Pancreas (tissue), 10 donors: ENCODE results near the gene PLSCR1. TPM values are rescaled to one million over a fixed set of nuclear protein-coding genes. Genes with fewer than 3 reads are reported as not detected.

Experiments
- ATAC-seq, 4 donors: fragments of 200-7000 bp; cut with Tn5 transposase; one replicate each; pipeline versions ENCODE4 v1.8.0 to v1.9.1; 2020; ENCODE audit warnings: mild to moderate bottlenecking in 4 of 4, moderate library complexity in 4 of 4
- DNase-seq, 6 donors: peaks; one replicate each; pipeline ENCODE4 v3.0.0-alpha.2; 2020
- FAIRE-seq: peaks from 2 replicates; lab custom pipeline; 2012; peaks lifted over from hg19 to GRCh38; lab: Jason Lieb, UNC
- H3K27ac ChIP-seq, 4 donors: fragments of 200-600 bp; sonication (generic); 1 replicate in 3 of 4; 2 replicates in 1 of 4; pipeline versions ENCODE4 v1.5.0 to v1.8.0; 2020
- H3K27me3 ChIP-seq, 4 donors: fragments of 200-600 bp; one replicate each; pipeline ENCODE4 v1.8.0; 2021
- H3K36me3 ChIP-seq, 3 donors: fragments of 200-600 bp; sonication (generic) in 1 of 3; one replicate each; pipeline versions ENCODE4 v1.5.0 to v1.8.0; 2020 to 2021
- H3K4me1 ChIP-seq, 3 donors: fragments of 200-600 bp; one replicate each; pipeline ENCODE4 v1.8.0; 2021
- H3K4me3 ChIP-seq, 4 donors: fragments of 200-600 bp; sonication (generic) in 2 of 4; one replicate each; pipeline versions ENCODE4 v1.5.0 to v1.8.0; 2020 to 2021
- H3K9me3 ChIP-seq, 4 donors: fragments of 200-600 bp; one replicate each; pipeline ENCODE4 v1.8.0; 2021
- WGBS, 2 donors: extraction: QIAGEN DNeasy Blood & Tissue Kit; methylation state at CpG; one replicate each; pipeline ENCODE4 v1.1.7; 2013; 5-methylcytosine and 5-hydroxymethylcytosine counted together
- intact Hi-C, 3 donors: fragments of 100-400 bp; cut with DNase I; formaldehyde crosslinking; loops; one replicate each; pipeline versions ENCODE4 v1.11.1 to v1.14.2; 2022
- polyA plus RNA-seq, 2 donors: library from polyadenylated mRNA; stranded (reverse); fragments of 200-250 nt; gene quantifications; one replicate each; pipeline ENCODE4 v1.2.3, GENCODE V29; 2013
- total RNA-seq, 6 donors: library from RNA; stranded (reverse); fragmentation: NEBNext Ultra II Directional in 4 of 6; extraction: Animal tissue kit (Norgen Biotek cat#: 25700) in 4 of 6; gene quantifications; one replicate each; pipeline versions ENCODE4 v1.2.1 to v1.2.4, GENCODE V29; 2021 to 2023
- TF ChIP-seq, protein P1 (sequence below), 4 donors: fragments of 200-600 bp; sonication (generic) in 3 of 4; IDR thresholded peaks; one replicate each; pipeline versions ENCODE4 v1.5.0 to v1.8.0; 2021; ENCODE audit warnings: antibody characterized with exemption in 4 of 4
- donor health status: healthy with polysubstance abuse.
- donor health status: DM: no; HTN: no; CAD: no; lungs with moderate emphysema.
- donor health status: DM: no; HTN: no; CAD: no.
- donor health status: control.
- donor health status: control.
- donor health status: Bipolar disorder and iron deficiency.
- donor health status: DM: yes; HTN: yes; CAD: no.
- donor health status: DM: no; HTN: no; CAD: no.
- donor health status: DM: no; HTN: no; CAD: no.
- donor health status: DM: yes; HTN: yes; CAD: no.

Gene PLSCR1, protein sequence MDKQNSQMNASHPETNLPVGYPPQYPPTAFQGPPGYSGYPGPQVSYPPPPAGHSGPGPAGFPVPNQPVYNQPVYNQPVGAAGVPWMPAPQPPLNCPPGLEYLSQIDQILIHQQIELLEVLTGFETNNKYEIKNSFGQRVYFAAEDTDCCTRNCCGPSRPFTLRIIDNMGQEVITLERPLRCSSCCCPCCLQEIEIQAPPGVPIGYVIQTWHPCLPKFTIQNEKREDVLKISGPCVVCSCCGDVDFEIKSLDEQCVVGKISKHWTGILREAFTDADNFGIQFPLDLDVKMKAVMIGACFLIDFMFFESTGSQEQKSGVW
- total RNA-seq (100 to 1,000 TPM in 1 of 6 donors, 10 to 100 TPM in 5; 35.0 to 117 (median 40.7) TPM), polyA plus RNA-seq (10 to 100 TPM; 23.8 to 46.8 TPM)

DNA sequence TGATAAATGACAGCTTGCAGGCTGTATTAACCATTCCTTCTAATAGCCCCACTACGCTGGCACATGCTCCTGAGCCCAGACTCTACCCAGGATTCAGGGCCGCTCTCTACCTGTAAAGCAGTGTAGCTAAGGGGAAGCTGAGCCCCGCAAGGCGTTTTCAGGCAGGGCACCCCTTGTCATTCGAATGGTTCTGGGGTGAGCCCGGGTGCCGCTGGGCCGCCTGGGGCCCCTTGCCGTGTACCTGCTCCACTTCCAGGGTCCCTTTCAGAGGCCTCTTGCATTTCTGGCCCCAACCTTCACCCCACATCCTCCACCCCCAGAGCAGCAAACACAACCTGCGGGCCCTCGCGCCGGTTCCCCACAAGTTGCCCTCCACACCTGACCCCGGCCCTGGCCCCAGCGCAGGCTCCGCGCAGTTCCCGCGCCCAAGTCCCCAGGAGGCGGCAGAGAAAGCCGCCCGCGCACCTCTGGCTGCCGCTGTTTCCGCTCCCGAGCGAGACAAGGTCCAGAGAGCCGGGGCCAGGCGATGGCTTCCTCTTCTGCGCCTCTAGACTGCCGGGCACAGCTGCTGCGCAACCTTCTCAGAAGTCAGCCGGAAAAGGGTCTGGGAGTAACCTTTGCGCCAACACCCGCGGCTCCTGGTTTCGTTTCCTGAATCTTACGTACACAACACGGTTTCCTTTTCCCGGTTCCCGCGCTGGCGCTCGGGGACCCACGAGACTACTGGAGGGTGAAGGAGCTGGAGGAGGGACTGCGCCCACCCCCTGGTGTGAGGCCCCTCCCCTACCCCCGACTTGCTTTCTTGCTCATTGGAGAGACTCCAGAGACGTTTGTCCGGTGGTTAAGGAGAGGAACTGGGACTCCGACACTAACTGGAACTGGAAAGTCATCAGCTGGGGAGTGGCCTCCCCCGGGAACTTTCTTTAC, at the start of gene PLSCR1:
PLSCR1 (minus strand) TSS at position 606 of the 927 bp plus-strand sequence. CDS start 8,055 bp downstream, outside the sequence.
- 0 to 1% methylated on average over 51 of the region's 51 CpGs for WGBS, 2 donors
- intact Hi-C loops = no loop called here
- FAIRE-seq = no peak

DNA sequence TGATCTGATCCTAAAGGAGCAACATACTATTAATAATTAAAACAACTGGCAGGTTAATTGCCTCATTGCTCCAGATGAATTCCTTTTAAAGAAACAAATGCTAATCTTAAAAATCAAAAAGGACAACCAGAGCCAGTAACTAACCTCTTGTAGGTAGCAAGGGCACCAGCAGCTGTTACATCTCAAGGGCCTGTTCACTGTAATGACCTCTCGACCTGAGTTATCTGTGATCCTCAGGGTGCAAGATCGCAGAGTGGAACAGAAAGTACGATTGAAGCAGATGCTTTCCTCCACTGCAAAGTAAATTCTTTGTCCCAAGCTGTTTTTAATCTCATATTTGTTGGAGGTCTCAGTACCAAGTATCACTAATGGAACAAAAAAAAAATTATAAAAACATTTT, 49.4 kb upstream of the PLSCR1 start:
- FAIRE-seq = no peak
- DNase-seq = no peak
- TF ChIP-seq, protein P1, sequence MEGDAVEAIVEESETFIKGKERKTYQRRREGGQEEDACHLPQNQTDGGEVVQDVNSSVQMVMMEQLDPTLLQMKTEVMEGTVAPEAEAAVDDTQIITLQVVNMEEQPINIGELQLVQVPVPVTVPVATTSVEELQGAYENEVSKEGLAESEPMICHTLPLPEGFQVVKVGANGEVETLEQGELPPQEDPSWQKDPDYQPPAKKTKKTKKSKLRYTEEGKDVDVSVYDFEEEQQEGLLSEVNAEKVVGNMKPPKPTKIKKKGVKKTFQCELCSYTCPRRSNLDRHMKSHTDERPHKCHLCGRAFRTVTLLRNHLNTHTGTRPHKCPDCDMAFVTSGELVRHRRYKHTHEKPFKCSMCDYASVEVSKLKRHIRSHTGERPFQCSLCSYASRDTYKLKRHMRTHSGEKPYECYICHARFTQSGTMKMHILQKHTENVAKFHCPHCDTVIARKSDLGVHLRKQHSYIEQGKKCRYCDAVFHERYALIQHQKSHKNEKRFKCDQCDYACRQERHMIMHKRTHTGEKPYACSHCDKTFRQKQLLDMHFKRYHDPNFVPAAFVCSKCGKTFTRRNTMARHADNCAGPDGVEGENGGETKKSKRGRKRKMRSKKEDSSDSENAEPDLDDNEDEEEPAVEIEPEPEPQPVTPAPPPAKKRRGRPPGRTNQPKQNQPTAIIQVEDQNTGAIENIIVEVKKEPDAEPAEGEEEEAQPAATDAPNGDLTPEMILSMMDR (IDR thresholded peaks at IDR 0.05) = no peak
- H3K27me3 ChIP-seq = no peaks in the 10 kb centered on the region
- H3K27ac ChIP-seq = no peak overlapping the region
- no peaks in the 10 kb centered on the region for H3K9me3 ChIP-seq
- intact Hi-C loops = no loop called here
- no peak overlapping the region for H3K4me3 ChIP-seq
- ATAC-seq = no peak
- no peaks in the 10 kb centered on the region for H3K4me1 ChIP-seq
- H3K36me3 ChIP-seq = no peaks in the 10 kb centered on the region
- 72 to 75% methylated on average over 3 of the region's 3 CpGs for WGBS, 2 donors

More for the DNA sequence above, at the start of gene PLSCR1:
- Histone ChIP-seq H3K27ac (peak within 1 kb of the TSS; percentile 90 to 98 (median 94)), H3K4me3 (peak within 1 kb of the TSS; percentile 58 to 78 (median 69)), H3K27me3 (no peaks in the 10 kb centered on the region), H3K36me3 (no peaks in the 10 kb centered on the region), H3K4me1 (peaks cover 0 to 23% (median 22%) of the 10 kb centered on the region in 3 donors), H3K9me3 (no peaks in the 10 kb centered on the region)
- DNase-seq (peak; percentile 87 to 95 (median 90)), ATAC-seq (peak; percentile 83 to 92 (median 88))
- TF ChIP-seq, protein P1 (IDR thresholded peaks at IDR 0.05) = no peak

DNA sequence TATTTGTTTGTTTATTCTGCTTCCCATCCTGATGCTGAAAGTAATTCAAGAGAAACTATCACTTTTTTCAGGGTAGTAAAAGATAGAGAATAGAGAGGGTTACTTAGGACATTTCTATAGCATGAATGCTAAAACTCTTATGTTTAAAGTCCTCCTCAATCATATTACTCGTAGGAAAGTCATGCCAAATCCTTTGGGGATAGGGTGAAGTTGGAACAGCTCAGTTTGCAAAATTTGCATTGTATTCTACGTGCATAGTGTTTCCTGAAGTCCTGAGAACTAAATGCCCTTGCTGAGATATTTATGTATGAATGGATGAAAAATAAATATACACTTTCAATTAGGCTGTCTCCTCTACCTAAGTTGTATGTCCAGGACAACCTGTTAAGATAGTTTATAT, 46.1 kb upstream of the PLSCR1 start:
- DNase-seq = no peak
- intact Hi-C loops = no loop called here
- WGBS, 2 donors = 53 to 54% methylated on average over 2 of the region's 2 CpGs
- Histone ChIP-seq H3K4me1 (no peaks in the 10 kb centered on the region), H3K4me3 (no peak overlapping the region), H3K27me3 (no peaks in the 10 kb centered on the region), H3K36me3 (no peaks in the 10 kb centered on the region), H3K9me3 (no peaks in the 10 kb centered on the region), H3K27ac (no peak overlapping the region)
- TF ChIP-seq, protein P1 (IDR thresholded peaks at IDR 0.05) = no peak
- no peak for ATAC-seq
- FAIRE-seq = no peak

DNA sequence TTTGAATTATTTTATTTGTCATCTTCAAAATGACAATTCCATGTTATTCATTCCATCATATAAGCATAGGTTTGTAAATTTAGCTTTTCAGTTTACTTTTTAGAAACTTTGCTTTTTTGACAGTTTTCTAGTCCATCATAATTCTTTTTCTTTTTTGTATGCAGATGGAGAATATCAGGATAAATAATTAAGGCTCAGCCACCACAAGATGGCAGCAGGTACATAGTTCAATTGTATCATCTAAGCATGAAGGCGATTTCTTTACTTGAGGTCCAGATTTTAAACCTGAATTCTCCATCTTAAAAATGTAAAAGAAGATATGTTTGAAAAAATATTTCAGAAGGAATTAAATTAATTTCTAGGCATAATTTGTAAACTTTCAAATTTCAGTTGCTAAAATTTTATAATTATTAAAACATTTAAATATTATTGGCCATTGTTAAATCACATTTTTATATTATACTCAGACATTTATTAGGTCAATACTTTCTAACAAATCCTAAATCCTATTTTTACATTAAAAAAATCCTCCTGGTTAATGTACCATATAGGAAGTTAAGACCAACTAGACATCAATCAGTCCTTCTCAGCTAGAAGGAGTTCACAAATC, 45.6 kb upstream of the PLSCR1 start:
- H3K27ac ChIP-seq = no peak overlapping the region
- WGBS, 2 donors = 0% methylated on average over 1 of the region's 1 CpG
- FAIRE-seq (peak; percentile 97), ATAC-seq (peak in 3 of 4 donors; percentile 66 to 76 (median 75)), DNase-seq (peak in 1 of 6 donors; percentile 28)
- intact Hi-C loops = loop anchor here in 1 of 3 donors (5.0 to 10.0 kb wide), 2 partner anchors 47 to 255 kb away; no protein-coding TSS in a partner anchor
- H3K27me3 ChIP-seq = no peaks in the 10 kb centered on the region
- H3K9me3 ChIP-seq = no peaks in the 10 kb centered on the region
- no peaks in the 10 kb centered on the region for H3K36me3 ChIP-seq
- no peaks in the 10 kb centered on the region for H3K4me1 ChIP-seq
- H3K4me3 ChIP-seq = no peak overlapping the region
- TF ChIP-seq, protein P1 (IDR thresholded peaks at IDR 0.05) = peak in 3 of 4 donors; percentile 19 to 32 (median 27)
